HG03103 (cell line): Measurements from ENCODE around the gene OS9.

Experiments
- ATAC-seq: cut with Tn5 transposase; IDR thresholded peaks from one replicate; pipeline ENCODE4 v1.9.1; 2021; ENCODE audit warnings: low read depth; ENCODE audit not compliant: unreplicated experiment

The OS9 gene

DNA sequence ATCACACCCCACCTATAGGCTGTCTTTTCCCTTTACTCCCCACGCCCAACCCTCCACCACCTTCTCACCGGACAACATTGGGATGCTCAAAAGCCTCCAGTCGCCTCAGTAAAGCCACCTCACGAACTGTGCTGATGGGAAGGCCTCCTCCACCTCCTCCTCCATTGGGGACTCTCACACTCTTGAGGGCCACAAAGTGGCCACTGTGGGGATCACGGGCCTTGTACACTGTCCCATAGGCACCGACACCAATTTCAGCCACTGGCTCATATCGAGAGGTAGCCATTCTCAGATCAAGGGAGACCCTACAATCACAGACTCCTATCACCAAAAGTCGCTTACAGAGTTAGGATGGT is 57.5 kb downstream of the OS9 start:
- no peak for ATAC-seq

DNA sequence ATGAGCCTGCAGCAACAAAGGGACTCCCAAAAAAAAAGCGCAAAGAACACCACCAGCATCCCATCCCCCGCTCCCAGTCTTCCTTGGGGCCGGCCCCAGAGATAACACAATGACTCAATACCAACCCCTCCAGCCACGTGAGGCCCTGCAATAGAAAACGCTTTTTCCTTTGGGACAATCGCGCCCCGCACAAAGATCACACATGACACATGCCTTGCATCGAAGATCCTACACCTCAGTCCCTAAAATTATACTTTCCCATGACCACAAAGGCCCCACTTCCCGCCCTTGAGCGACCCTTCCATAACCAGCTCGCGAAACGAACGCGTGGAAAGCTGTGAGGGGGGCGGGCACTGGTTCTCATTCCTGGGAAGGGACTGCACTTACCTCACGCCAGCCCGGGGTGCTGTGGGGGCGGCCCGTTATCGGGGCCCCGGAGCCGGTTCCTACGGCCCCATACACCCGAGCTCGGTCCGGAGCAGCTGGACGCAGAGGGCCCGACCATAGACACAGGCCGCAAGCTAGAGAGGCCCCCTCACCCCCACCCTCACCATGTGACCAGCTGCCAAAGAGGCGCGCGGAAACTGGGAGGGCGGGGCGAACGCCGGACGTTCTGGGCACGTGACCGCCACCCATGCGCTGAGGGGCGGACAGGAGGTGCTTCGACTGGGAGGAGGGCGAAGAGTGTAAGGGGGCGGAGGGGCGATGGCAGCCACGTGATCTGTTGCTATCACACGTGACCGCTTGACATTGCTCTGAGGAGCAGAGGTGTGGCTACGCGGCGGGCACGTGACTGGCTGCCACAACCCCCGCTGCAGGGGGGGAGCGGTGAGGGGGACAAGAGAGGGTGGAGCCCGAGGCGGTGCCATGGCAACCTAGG is 58.1 kb downstream of the OS9 start, which contains the start of gene CDK4:
Gene CDK4, minus strand, starts transcription at position 523 of the 880 bp plus-strand sequence. CDS start 593 bp downstream, outside the sequence.
- ATAC-seq = peak; percentile 53

DNA sequence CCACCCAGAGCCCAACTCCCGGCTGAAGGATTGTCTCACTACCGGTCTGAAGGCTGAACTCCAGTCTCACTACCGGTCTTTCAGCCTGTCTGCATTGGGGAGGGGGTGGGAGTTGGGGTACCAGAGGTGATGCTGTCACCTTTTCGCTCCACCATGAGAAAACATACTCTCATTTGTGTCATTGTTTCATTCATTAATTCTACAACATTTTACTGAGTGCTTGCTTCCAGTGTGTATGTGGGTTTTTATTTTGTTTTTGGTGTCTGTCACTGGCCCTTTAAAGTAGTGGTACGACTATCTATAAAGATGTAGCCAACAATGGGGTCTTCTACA is 58.7 kb downstream of the OS9 start:
- ATAC-seq = no peak

DNA sequence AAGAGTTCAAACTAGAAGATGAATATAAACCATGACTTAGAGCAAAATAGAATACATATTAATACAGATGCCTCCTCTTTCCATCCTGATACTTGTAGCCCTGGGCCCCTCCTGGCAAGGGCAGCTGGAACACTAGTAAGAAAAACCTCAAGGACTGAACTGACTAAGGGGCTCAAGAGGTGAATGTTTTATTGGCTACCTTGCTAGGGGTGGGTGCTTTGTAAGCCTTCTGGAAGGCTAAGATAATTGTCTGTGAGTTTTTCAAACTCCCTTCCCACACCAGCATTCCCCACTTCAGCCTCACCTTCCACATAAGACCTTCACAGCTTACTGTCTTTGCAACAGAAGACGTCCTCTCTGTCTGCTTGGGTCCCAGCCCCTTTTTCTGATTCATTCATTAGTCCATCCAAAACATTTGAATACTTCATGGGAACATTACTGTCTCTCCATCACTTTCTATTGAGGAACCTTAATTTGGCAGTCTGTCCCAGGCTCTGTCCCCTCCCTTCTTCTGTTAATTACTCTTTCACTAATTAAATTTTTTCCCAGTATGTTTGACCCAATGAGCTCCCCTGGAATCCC is 59.9 kb downstream of the OS9 start:
- no peak for ATAC-seq

DNA sequence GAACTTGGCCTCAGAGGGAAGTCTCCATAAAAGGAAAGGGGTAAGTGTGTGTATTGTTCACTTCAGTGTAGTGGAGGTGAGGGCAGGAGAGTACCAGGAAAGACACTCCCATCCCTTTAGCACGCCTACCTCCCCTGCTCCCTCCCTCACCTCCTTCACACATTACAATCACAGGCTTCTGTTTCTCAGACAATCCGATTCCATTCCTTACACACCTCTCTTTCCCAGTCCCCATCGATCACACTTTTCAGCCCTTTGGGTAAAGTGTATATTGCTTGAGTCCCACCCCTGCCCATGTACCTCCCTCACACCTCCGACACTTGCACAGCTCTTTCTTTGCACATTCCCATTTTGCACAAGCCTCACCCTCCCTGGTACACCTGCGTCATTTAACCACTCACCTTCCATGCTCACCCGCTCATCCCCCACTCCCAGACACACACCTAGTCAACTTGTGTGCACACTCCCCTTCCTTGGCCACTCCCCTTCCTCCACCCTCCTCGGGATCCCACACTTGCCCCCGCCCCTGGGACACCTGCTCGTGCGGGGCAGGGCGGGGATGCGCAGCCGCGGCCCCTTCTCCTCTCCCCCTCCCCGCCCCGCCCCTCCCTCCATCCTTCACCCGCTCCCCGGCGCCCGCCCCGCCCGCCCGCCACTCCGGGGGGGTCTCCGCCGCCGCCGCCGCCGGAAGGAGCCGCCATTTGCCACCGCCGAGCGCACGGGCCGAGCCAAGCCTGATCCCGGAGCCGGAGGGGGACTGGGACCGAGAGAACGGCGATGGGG is 60.7 kb downstream of the OS9 start, which contains the start of gene MARCHF9:
Gene MARCHF9, plus strand, starts transcription at position 693 of the 783 bp plus-strand sequence. CDS start 426 bp downstream, outside the sequence.
- ATAC-seq = peak; percentile 37

DNA sequence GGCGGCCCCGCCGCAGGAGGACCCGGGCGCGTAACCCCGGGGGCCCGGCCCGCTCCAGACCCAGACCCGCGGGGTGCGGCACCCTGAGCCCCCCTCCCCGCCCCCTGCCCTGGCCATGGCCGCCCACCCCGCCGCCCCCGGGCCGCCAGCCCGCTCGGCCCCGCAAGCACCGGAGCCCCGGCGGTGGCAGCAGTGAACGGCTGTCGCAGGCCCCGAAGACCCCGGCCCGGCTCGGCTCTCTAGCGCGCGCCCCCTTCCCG is 61.2 kb downstream of the OS9 start:
- ATAC-seq = no peak

DNA sequence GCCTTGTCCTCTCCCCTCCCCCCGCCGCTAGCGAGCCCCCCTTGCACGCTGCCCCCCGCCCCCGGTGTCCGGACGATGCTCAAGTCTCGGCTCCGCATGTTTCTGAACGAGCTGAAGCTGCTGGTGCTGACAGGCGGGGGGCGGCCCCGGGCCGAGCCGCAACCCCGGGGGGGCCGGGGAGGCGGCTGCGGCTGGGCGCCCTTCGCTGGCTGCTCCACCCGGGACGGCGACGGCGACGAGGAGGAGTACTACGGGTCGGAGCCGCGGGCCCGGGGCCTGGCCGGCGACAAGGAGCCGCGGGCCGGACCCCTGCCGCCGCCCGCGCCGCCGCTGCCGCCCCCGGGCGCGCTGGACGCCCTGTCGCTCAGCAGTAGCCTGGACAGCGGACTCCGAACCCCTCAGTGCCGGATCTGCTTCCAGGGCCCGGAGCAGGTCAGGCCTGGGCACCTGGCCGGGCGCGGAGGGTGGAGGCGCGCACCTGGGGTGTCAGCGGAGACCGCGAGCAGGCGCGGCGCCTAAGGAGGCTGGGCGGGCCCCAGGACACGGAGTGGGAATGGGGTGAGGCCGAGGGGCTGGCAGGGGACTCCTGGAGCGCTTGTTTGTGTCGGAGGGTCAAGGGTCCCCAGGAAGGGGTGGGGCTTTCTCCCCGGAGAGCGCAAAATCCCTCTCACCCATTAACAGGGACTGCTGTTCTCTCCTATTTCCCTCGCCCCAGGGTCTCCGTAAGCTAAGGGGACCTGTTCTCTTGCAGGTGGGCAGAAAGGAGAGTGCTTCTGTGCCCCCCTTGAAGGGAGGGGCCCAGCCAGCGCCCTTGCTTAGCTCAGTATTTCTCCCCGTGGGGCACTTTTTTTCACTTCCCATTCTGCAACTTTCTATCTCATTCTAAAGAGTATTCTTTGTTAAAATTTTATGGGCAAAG is 61.8 kb downstream of the OS9 start:
- ATAC-seq = no peak

DNA sequence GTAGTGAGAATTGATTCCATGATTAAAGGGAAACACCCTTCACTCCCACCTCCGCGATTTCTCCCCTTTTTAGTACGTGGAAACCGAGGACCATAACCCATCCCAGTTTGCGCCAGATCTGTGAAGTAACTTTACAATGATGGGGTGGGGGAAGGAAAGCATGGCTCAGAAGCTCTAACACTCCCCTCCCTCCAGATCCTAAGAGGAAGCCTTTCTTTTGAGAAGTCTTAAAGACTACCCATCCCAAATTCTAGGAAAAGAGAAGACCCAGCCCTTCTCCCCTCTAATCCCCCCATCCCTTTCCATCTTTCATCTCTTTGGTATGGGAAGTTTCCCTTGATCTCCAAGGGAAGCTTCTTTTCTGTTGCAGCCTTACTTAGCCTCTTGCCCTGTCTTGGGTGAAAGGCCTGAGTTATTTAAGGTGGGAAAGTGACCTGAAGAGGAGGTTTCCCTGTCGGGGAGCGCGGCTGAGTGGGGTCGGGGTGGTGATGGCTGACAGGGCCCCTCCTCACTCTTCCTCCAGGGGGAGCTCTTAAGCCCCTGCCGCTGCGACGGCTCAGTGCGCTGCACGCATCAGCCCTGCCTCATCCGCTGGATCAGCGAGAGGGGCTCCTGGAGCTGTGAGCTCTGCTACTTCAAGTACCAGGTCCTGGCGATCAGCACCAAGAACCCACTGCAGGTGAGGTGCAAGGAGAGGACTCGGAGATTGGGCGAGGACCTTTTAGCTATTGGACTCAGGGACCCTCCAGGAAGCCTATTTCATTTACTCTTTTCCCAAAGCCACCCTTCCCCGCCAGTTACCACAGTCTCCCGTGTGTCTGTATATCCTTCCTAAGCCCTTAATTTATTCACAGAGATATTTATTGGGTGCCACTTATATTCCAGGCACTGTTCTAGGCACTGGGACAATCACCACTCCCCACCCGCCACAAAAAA is 62.7 kb downstream of the OS9 start:
- no peak for ATAC-seq

DNA sequence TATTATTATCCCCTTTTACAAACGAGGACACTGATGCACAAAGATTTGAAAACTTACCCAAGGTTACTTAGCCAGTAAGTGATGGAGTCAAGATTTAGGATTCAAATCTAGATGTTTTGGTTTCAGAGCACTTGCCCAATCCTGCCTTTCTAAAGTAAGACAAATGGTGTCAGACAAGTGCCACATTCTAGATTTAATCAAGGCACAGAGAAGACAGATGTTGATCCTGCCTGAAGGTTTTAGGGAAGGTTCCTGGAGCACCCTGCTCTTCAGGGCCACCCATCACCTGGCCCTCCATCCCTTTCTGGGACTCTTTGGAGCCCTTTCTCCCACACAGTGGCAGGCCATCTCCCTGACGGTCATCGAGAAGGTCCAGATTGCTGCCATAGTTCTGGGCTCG is 63.8 kb downstream of the OS9 start:
- ATAC-seq = no peak

DNA sequence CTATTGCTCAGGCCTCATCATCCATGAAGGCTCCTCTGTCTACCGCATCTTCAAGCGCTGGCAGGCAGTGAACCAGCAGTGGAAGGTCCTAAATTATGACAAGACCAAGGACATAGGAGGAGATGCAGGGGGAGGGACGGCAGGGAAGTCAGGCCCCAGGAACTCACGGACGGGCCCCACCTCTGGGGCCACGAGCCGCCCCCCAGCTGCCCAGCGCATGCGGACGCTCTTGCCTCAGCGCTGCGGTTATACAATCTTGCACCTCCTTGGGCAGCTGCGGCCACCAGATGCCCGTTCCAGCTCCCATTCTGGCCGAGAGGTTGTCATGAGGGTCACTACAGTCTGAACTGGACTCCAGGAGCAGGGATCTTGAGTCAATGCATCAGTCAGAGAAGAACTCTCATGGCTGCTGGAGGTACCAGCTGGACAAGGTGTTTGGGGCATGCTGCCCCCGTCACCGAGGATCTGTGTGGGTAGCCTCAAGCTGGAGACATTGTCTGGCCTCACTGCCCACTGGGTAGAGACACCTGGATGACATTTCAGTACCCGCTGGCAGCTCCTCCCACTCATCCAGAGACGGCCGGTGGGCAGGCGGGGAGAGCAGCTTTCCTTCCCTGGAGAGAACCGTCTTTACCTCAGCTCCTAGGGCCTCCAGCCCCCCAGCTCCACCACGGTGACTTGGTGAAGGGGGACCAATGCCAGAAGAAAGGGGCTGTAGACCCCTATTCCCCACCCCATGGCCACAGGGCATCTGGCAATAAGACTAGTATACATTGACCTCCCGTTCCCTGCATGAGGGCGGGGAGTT is 64.8 kb downstream of the OS9 start:
- ATAC-seq = no peak

DNA sequence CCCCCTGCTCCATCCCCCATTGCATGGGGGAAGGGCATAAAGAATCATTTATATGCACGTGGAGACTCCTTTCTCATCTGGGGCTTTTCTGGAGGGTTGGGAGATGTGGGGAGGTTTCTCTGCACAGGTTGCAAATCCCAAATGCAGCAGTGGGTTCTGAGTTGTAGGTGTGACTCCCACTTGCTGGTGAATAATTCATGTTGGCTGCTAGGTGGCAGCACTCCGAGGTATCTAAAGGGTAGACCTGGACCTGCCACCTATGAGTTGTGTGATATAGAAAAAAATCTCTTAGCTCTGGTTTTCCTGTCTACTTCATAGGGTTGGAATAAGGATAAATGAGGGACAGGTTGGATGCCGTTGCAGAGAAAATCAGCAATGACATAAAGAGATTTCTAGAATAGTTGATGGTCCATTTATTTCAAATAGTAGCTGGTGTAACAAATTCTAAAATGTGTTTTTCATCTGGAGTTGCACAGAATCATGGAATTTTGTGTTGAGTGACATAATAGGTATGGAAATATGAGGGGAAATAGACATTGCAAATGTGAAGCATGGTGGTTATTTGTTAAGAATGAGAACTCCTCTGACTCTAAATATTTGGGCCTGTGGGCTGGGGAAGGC is 65.5 kb downstream of the OS9 start:
- ATAC-seq = no peak

DNA sequence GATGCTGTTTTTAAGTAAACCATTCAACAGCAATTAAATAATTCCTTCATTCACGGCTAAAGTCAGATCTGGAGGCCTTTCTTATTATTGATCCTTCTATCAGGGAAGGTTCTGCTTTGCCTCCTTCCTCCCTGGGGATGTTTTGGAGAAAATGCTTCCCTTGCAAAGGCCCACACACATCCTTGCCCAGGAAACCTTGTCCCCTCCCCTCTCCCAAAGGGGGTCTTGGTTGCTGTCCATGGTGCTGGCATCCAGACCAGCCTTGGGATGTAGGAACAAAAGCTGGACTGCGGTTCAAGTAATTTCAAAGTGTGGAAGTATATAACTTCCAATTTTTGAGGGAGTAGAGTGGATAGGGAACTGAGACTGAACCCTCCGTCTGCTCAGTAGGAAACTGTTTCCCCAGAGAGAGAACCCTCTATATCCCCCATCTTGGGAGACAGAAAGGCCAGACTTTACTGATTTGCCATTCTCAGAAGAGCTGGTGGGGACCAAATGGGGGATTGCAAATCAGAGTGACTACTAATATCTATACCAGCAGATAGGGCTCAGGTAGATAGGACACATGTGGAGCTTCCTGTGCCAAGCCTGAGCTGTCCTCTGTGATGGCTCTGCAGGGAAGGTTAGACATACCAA is 66.5 kb downstream of the OS9 start:
- no peak for ATAC-seq

DNA sequence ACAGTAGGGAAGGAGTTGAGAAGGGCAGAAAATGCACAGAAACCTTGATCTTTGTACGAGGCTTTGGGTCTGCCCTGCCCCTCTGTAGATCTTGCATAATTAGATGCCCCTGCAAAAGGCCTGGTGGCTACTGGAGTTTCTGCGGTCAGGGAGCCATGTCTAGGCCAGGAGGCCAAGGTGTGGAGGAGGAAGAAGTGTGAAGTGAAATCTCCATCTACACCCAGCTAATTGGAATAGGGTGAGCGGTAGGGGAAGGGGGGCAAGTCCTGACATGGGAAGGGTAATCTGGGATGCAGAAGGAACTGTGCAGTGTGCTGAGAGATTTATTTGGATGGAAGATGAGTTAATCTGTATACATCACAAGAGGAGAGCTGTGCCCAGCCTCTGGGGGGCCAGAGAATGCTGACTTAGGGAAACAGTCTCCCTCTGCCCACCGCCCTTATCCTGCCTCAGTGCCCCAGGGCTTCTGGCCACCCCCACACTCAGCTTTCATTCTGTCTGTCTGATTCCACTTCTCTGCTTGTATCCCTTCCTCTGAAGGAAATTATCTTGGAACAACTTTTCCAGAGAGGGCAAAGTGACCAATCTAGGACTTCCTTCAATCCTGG is 67.6 kb downstream of the OS9 start:
- ATAC-seq = no peak

DNA sequence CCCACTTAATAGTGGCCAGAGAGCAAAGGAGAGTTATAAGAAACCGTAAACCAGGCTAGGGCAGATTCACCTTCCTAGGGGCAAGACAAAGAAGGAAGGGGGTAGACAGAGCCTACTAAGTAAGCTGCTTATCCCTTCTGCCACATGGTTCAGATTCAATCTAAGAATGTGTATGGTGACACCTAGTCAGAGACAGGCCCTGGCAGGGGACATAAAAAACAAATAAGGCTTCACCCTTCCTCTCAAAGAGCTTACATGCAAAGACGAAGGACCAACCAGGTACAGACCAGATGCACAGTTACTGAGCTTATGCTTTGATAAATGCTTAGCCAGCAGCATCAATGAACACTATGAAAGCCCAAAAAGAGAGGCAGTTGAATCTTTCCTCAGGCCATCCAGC is 68.5 kb downstream of the OS9 start:
- ATAC-seq = no peak

DNA sequence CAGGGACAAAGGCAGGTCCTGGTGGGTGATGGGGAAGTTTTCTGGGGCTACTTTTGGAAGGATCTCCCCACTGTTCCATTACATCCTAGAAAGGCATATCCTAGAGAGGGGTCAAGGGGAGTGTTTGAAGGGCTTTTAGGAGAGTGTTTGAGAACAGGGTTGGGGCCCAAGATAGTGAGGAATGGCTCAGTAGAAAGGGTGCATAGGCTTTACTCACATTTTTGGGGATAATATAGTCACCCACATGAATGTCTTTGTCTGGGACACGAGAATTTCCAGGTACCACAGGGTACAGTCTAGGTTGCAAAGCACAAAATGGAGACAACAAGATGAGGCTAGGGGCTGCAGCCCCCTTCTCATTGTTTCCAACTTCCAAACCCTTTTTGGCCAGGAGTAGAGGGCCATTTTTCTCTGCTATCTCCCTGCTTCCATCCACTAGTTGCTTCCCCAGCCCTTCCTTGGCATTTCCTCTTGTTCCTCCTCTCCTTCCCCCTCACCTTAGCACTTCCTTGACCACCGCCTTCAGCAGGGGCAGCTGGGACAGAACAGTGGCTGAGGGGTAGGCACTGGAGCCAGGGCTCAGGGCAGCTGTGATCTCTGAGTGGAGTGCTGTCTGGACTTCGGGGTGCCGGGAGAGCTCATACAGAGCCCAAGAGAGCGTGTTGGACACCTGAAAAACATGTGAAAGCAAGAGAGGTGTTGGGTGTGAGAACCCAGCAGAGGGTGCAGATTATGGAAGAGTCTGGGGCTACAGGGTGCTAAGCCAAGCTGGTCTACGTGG is 70.1 kb downstream of the OS9 start:
- no peak for ATAC-seq

DNA sequence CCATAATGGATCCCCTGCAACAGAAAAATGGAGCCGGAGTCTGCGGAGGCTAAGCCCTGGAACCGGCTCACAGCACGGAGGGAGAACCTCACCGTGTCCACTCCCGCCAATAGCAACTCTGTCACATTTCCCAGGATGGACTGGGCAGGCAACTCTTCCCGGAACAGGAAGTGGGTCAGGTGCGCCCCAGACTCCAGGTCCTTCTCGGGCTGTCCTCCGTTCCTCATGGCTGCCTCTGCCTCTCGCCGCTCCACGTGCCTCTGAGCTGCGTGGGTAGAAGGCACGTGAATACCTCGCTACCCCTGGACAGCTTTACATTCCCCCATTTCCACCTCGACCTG is 70.7 kb downstream of the OS9 start:
- no peak for ATAC-seq
